CD4-positive, alpha-beta T cell (primary cell): Measurements from ENCODE around the gene PTGDR2. TPM values are rescaled to one million over a fixed set of nuclear protein-coding genes. Genes with fewer than 3 reads are reported as not detected.

ENCODE experiments used
- ATAC-seq: fragments of 200-7000 bp; cut with Tn5 transposase; one replicate; pipeline ENCODE4 v1.10.0; 2022; ENCODE audit warnings: mild to moderate bottlenecking; ENCODE audit not compliant: poor library complexity
- CTCF ChIA-PET: fragments of 350-600 bp; sonication (Branson Sonifier 250); formaldehyde crosslinking; loops from one replicate; lab custom pipeline; 2021; ENCODE audit warnings: antibody characterized with exemption, inconsistent platforms; lab: Charles Lee
- POLR2A ChIA-PET: fragments of 350-600 bp; sonication (Branson Sonifier 250); formaldehyde crosslinking; loops from one replicate; lab custom pipeline; 2021; ENCODE audit warnings: antibody characterized with exemption, inconsistent platforms; lab: Charles Lee
- DNase-seq, 14 experiments: peaks; one replicate each; pipeline ENCODE4 v3.0.0-alpha.2; 2013 to 2020; ENCODE audit warnings: mixed read lengths in 2 of 14
- H3K27ac ChIP-seq, 2 donors: one replicate each; pipeline versions ENCODE4 v1.5.1 to v1.7.0; 2013; ENCODE audit warnings: low read length in 2 of 2, low read depth in 1 of 2, mild to moderate bottlenecking in 1 of 2
- H3K27me3 ChIP-seq, 2 experiments: 1 replicate in 1 of 2; 2 replicates in 1 of 2; pipeline versions ENCODE4 v1.6.1 to v1.7.0; 2013; ENCODE audit warnings: low read length in 2 of 2, control low read depth in 1 of 2, mild to moderate bottlenecking in 1 of 2, moderate library complexity in 1 of 2; ENCODE audit not compliant: insufficient read depth in 2 of 2, control insufficient read depth in 1 of 2
- H3K36me3 ChIP-seq: one replicate; pipeline ENCODE4 v1.6.1; 2013; ENCODE audit warnings: low read length, control low read depth; ENCODE audit not compliant: insufficient read depth
- H3K4me1 ChIP-seq: one replicate; pipeline ENCODE4 v1.6.1; 2013; ENCODE audit warnings: low read length, control low read depth; ENCODE audit not compliant: insufficient read depth
- H3K4me3 ChIP-seq: one replicate; pipeline ENCODE4 v1.5.1; 2013; ENCODE audit warnings: mild to moderate bottlenecking, low read length, moderate library complexity
- H3K9me3 ChIP-seq, 2 experiments: 1 replicate in 1 of 2; 2 replicates in 1 of 2; pipeline versions ENCODE4 v1.6.1 to v1.7.0; 2013; ENCODE audit warnings: low read length in 2 of 2, mild to moderate bottlenecking in 2 of 2, control low read depth in 1 of 2, moderate library complexity in 1 of 2; ENCODE audit not compliant: control insufficient read depth in 1 of 2, insufficient read depth in 1 of 2
- H3K27ac Mint-ChIP-seq: one replicate; pipeline ENCODE4 v1.8.0; 2020; ENCODE audit warnings: mixed read lengths
- H3K27me3 Mint-ChIP-seq: one replicate; pipeline ENCODE4 v1.8.0; 2021; ENCODE audit warnings: mixed read lengths
- H3K36me3 Mint-ChIP-seq: one replicate; pipeline ENCODE4 v1.8.0; 2021; ENCODE audit warnings: low read depth, mixed read lengths
- H3K4me1 Mint-ChIP-seq: one replicate; pipeline ENCODE4 v1.8.0; 2021; ENCODE audit warnings: low read depth, mixed read lengths
- H3K4me3 Mint-ChIP-seq: one replicate; pipeline ENCODE4 v1.8.0; 2020; ENCODE audit warnings: mild to moderate bottlenecking, mixed read lengths
- H3K9me3 Mint-ChIP-seq: one replicate; pipeline ENCODE4 v1.8.0; 2020; ENCODE audit warnings: mixed read lengths
- intact Hi-C, 2 experiments: fragments of 100-400 bp; cut with DNase I in 1 of 2; cut with micrococcal nuclease in 1 of 2; formaldehyde crosslinking; loops; one replicate each; pipeline versions ENCODE4 v1.15.1 to v1.9.0; 2023 to 2025; cut with DNase I, micrococcal nuclease
- total RNA-seq, 174 experiments: library from RNA in 2 of 174; stranded (reverse) in 2 of 174; gene quantifications; one replicate each; pipeline ENCODE4 v1.2.3 and lab custom pipeline; 2021 to 2026
- TF ChIP-seq, protein P1 (sequence below): fragments of 200-600 bp; IDR thresholded peaks from one replicate; pipeline ENCODE4 v1.8.0; 2022; ENCODE audit warnings: antibody characterized with exemption, mild to moderate bottlenecking

The PTGDR2 gene
- total RNA-seq, 2 experiments from 2014 or later: 0.36 TPM

DNA sequence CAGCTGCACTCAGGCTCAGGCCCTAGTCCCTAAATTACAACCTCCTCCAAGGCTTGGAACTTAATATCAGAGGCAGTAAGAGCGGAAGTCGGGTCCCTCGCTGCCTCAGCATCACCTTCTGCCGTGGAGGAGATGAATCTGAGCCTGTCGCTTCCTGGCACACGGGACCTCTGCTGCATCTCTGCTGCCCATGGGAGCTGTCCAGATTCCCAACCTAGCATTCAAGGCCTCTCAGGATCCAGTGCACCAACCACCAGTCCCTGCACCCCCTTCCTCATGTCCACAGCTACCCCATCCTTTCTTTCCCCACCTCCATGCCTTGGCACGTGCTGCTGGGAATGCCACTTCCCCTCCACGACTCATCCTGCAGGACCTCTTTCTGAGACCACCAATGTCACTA lies 2.5 kb upstream of the PTGDR2 start:
- Histone ChIP-seq H3K4me1 (peaks cover 11% of the 10 kb centered on the region), H3K27me3 (no peaks in the 10 kb centered on the region), H3K9me3 (peaks cover 0 to 3% of the 10 kb centered on the region in 2 experiments), H3K4me3 (no peak overlapping the region), H3K27ac (no peak overlapping the region), H3K36me3 (no peaks in the 10 kb centered on the region)
- peaks cover 20% of the 10 kb centered on the region for H3K4me1 Mint-ChIP-seq
- H3K9me3 Mint-ChIP-seq: no peaks in the 10 kb centered on the region
- peak overlapping the region; percentile 33 for H3K27ac Mint-ChIP-seq
- no peaks in the 10 kb centered on the region for H3K36me3 Mint-ChIP-seq
- no peak overlapping the region for H3K4me3 Mint-ChIP-seq
- no peaks in the 10 kb centered on the region for H3K27me3 Mint-ChIP-seq
- ChIA-PET CTCF (no interaction called here), POLR2A (no interaction called here)
- intact Hi-C loops: no loop called here
- DNase-seq (no peak), ATAC-seq (no peak)
- TF ChIP-seq, protein P1, sequence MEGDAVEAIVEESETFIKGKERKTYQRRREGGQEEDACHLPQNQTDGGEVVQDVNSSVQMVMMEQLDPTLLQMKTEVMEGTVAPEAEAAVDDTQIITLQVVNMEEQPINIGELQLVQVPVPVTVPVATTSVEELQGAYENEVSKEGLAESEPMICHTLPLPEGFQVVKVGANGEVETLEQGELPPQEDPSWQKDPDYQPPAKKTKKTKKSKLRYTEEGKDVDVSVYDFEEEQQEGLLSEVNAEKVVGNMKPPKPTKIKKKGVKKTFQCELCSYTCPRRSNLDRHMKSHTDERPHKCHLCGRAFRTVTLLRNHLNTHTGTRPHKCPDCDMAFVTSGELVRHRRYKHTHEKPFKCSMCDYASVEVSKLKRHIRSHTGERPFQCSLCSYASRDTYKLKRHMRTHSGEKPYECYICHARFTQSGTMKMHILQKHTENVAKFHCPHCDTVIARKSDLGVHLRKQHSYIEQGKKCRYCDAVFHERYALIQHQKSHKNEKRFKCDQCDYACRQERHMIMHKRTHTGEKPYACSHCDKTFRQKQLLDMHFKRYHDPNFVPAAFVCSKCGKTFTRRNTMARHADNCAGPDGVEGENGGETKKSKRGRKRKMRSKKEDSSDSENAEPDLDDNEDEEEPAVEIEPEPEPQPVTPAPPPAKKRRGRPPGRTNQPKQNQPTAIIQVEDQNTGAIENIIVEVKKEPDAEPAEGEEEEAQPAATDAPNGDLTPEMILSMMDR: no peak

DNA sequence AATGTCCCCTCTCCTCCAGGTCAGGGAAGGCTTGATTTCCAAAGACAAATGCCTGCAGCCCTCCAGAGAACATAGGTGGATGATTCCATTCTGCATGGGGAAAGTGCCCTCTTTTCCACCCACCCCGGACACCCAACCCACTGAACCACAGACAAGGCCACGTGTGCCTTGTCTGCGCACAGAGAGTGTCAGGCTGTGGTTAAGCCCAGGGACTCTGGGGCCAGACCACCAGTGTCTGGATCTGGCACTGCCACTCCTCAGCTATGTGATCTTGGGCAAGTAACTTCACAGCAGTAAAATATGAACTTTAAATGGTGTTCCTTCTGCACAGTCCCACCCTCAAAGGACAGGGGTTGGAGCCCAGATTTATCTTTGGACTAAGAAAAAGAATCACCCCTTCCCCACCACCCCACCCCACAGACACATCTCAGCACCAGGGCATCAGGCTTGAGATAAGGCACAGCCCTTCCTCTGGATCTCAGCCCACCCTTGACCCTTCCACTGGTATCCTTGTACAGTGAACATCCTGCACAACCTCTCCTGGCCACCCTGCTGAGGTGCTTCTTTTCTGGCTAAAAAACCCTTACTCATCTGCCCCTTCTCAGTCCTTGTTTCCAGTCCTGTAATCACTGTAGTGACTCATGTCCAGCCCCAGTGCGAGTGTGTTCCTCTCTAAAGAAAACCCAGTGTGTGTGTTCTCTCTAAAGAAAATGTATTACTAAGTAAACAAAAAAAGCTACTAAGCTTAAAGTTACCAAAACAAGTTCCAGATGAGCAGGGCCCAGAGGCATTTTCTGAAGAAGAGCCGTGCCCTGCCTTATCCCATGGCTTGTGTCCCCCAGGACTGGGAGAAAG lies 1.9 kb upstream of the PTGDR2 start:
- Mint-ChIP-seq H3K27ac (no peak overlapping the region), H3K9me3 (no peaks in the 10 kb centered on the region), H3K4me3 (no peak overlapping the region), H3K36me3 (no peaks in the 10 kb centered on the region), H3K27me3 (no peaks in the 10 kb centered on the region), H3K4me1 (peaks cover 20% of the 10 kb centered on the region)
- CTCF ChIA-PET: no interaction called here
- no peaks in the 10 kb centered on the region for H3K36me3 ChIP-seq
- ATAC-seq (no peak), DNase-seq (no peak)
- no peak overlapping the region for H3K27ac ChIP-seq
- H3K4me1 ChIP-seq: peaks cover 11% of the 10 kb centered on the region
- H3K27me3 ChIP-seq: no peaks in the 10 kb centered on the region
- no peak overlapping the region for H3K4me3 ChIP-seq
- peaks cover 0 to 5% of the 10 kb centered on the region in 2 experiments for H3K9me3 ChIP-seq
- intact Hi-C loops: no loop called here
- POLR2A ChIA-PET: no interaction called here
- TF ChIP-seq, protein P1: no peak

DNA sequence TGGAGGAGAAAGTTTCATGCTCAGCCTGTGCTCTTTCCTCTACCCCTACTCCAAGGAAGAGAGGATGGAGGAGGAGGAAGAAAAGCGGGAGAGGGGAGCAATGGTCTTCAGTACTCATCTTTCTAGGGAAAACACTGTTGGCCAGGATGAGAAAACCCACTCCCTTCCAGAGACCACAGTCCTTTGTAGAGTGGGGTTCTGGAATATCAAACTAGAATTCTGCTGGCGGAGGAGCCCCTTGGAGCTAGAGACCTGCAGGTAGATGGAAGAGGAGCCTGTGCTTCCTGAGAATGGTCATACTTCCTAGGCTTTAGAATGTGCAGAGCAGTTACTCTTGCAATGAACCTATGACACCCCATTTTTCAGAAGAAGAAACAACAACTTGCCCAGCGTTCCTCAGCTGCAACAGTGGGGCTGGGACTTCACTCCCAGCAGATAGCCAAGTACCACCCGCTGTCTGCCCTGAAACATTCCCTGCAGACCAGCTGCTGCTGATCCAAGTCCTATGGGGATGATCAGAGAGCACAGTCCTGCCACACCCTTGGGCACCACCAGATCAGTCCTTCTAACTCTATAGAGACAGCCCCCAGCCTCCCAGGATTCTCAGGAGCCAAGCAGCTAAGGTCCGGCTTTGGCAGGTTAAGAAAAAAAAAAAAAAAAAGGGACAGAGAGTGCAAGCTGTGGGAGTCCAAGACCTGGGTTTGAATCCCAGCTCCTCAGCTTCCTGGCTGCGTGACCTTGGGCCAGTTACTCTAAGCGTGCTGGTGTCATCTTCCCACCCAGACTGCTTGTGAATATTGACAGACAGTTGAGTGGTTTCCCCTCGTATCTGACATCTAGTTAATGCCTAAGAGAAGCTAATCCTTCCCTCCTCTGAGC lies 664 bp downstream of the PTGDR2 start:
- intact Hi-C loops: no loop called here
- Mint-ChIP-seq H3K4me1 (peaks cover 20% of the 10 kb centered on the region), H3K9me3 (no peaks in the 10 kb centered on the region), H3K4me3 (peak overlapping the region; percentile 48), H3K36me3 (peaks cover 21% of the 10 kb centered on the region), H3K27me3 (no peaks in the 10 kb centered on the region), H3K27ac (peak overlapping the region; percentile 32)
- Histone ChIP-seq H3K27ac (no peak overlapping the region), H3K4me1 (peaks cover 11% of the 10 kb centered on the region), H3K4me3 (peak overlapping the region; percentile 7), H3K36me3 (peaks cover 18% of the 10 kb centered on the region), H3K9me3 (peaks cover 0 to 5% of the 10 kb centered on the region in 2 experiments), H3K27me3 (no peaks in the 10 kb centered on the region)
- ATAC-seq (no peak), DNase-seq (no peak)
- TF ChIP-seq, protein P1: no peak
- ChIA-PET CTCF (no interaction called here), POLR2A (interaction anchor here (0.9 kb wide), 1 partner anchor 12 kb away, joined by 3 read pairs; no protein-coding TSS in a partner anchor)
